ENCODE measurements around the gene SAMD4B.

The SAMD4B gene

GRCh38 chr19:39420769-39421168 lies 78.5 kb downstream of the SAMD4B start:
- in situ Hi-C loops (cut with MboI; ENCODE audit: low sequenced_read_pairs) = no loop called here

DNA sequence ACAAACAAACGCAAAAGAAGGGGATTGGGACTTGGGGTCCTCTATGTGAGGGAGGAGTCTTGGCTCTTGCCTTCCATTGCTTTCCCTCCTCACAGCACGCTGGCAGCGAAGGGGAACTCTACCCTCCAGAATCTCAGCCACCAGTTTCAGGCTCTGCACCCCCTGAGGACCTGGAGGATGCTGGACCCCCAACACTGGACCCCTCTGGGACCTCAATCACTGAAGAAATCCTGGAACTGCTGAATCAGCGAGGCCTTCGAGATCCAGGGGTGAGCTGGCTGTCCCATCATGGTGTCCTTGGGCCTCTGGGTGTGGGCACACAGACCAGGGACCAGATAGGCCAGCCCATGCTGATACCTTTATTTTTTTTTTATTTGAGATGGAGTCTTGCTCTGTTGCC lies 79.8 kb downstream of the SAMD4B start:
- in situ Hi-C loops (cut with MboI; ENCODE audit: low sequenced_read_pairs) = no loop called here

DNA sequence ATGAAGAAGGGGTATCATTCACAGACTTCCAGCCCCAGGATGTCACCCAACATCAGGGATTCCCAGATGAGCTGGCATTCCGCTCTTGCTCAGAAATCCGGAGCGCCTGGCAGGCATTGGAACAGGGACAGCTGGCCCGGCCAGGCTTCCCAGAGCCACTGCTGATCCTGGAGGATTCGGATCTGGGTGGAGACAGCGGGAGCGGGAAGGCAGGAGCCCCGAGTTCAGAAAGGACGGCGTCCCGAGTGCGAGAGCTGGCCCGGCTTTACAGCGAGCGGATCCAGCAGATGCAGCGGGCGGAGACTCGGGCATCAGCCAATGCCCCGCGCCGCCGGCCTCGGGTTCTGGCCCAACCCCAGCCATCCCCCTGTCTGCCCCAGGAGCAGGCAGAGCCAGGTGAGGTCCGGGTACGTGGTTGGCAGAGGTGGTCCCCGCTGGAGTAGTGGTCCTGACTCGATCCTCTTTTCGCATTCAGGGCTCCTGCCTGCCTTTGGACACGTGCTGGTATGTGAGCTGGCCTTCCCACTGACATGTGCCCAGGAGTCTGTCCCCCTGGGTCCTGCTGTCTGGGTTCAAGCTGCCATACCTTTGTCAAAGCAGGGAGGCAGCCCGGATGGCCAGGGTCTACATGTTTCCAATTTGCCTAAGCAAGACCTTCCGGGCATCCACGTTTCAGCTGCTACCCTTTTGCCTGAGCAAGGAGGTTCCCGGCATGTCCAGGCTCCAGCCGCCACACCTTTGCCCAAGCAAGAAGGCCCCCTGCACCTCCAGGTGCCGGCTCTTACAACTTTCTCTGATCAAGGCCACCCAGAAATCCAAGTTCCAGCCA lies 81.3 kb downstream of the SAMD4B start:
- in situ Hi-C loops (cut with MboI; ENCODE audit: low sequenced_read_pairs) = no loop called here

DNA sequence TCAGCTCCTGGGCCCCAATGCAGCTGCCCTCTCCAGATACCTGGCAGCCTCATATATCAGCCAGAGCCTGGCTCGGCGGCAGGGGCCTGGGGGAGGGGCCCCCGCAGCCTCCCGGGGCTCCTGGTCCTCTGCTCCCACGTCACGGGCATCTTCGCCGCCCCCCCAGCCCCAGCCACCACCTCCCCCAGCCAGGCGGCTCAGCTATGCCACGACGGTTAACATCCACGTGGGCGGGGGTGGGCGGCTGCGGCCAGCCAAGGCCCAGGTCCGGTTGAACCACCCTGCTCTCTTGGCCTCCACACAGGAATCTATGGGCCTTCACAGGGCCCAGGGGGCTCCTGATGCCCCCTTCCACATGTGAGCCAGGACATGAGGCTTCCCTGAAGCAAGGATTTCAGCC lies 82.7 kb downstream of the SAMD4B start:
- in situ Hi-C loops (cut with MboI; ENCODE audit: low sequenced_read_pairs) = no loop called here

- in situ Hi-C loops (cut with MboI; ENCODE audit: low sequenced_read_pairs) = no loop called here
Observed at GRCh38 chr19:39425744-39426143, 83.5 kb downstream of the SAMD4B start.

GRCh38 chr19:39426170-39426569 lies 83.9 kb downstream of the SAMD4B start:
- in situ Hi-C loops (cut with MboI; ENCODE audit: low sequenced_read_pairs) = no loop called here

- in situ Hi-C loops (cut with MboI; ENCODE audit: low sequenced_read_pairs) = no loop called here
Observed at GRCh38 chr19:39427707-39428106, 85.5 kb downstream of the SAMD4B start.

DNA sequence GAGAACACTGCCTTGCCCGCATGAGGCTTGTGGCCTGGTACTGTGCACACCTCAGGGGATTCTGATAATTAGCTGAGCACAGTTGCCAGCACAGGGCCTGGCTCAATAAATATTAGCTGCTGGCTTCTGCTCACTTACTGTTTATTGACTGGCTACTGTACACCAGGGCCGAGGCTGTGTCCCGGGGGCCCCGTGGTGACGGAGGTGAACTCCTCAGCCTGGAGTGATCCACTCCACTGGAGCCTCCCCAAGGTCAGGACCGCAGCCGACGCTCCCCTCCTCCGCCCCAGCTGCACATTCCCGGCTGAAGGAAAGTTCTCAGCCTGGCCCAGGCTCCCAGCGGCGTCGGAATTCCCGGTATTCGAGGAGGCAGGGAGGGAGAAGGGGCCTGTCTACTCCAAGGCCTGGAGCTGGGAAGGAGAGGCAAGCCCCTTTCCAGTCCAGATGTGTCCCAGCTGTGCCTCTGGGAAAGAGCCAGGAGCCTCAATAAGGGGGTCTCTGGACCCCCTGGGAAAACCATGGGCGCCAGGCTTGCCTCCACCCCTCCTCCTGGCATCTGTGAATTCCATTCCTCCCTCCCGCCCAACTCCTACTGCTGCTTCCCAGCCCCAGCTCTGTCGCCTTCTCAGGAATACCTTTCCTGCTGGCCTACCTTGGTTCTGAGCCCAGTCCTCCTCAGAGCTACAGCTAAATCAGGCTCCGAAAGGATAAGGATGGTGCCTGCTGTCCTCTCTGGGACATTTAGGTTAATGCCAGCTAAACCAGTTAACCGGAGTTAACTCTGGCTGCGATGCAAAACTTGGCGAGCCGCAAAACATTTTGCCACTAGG lies 86.3 kb downstream of the SAMD4B start:
- in situ Hi-C loops (cut with MboI; ENCODE audit: low sequenced_read_pairs) = no loop called here

DNA sequence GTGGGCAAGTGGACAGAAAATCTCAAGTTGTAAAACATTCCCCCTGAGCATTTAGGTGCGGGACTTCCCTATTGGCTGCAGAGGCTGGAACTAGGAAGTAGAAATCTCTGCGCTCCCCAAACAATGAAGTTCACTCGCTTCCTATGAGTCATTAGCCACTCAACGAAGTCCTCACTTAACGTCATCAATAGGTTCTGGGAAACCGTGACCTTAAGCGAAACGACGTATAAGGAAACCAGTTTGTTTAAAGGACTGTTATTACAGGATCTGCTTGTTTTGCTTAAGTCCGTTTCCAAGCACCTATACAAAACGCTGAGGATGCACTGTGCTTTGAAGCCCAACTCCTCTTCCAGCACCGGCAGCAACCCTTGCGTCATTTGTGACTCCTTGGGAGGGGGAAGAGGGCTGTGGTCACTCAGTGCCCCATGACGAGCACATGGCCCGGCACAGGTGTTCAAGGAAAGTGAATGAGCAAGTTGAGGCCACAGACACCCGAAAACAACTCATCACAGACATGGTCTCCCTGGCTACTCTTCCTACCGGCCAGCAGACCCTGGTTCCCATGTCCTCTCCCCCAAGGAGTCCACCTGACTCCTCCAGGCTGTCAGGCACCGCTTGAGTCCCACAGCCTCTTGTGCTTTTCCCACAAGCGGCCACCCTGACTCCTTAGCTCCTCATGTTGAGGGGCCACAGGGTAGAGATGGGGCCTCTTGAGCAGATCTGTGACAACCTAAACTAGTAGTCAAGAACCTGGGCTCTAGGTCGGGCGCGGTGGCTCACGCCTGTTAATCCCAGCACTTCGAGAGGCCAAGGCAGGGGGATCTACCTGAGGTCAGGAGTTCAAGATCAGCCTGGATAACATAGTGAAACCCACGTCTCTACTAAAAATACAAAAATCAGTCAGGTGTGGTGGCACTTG lies 88.7 kb downstream of the SAMD4B start:
- in situ Hi-C loops (cut with MboI; ENCODE audit: low sequenced_read_pairs) = no loop called here

GRCh38 chr19:39432677-39433025 lies 90.4 kb downstream of the SAMD4B start:
- in situ Hi-C loops (cut with MboI; ENCODE audit: low sequenced_read_pairs) = no loop called here

DNA sequence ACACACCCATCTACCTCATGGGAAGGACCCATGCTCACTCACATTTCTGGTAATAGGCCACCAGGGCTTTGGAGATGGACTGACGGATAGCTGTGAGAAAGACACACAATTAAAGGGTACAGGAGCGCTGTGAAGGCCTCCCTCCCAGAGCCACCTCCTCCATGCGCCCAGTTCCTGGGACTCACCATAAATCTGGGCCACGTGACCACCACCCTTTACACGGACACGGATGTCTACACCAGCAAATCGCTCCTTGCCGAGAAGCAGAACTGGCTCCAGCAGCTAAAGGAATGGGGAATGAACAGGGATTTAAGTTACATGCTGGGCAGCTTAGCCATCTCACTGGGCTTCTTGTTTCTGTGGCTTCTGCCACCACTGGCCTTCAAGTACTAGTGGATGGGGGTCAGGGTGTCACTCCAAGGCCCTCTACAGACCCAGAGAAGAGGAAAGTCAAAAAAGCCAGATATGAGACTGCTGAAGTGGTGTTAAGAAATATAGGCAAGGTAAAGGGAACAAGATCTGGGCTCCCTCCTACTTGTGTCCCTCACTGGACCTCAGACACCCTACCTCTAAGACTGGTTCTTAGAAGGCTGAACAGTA lies 91.4 kb downstream of the SAMD4B start:
- in situ Hi-C loops (cut with MboI; ENCODE audit: low sequenced_read_pairs) = no loop called here

GRCh38 chr19:39434123-39435076 lies 92.2 kb downstream of the SAMD4B start:
- in situ Hi-C loops (cut with MboI; ENCODE audit: low sequenced_read_pairs) = no loop called here

Measured in HL-60/S4 treated with phorbol 12-myristate 13-acetate at 8.2 ng/mL for 4 days and 3 days (cell line).